ENCODE measurements around the gene URB1.
"Not testable (repeated sequence)": the region's sequence is repeated elsewhere in the genome, so short reads cannot be mapped to it uniquely, and the experiment has no call there.

Gene URB1

DNA sequence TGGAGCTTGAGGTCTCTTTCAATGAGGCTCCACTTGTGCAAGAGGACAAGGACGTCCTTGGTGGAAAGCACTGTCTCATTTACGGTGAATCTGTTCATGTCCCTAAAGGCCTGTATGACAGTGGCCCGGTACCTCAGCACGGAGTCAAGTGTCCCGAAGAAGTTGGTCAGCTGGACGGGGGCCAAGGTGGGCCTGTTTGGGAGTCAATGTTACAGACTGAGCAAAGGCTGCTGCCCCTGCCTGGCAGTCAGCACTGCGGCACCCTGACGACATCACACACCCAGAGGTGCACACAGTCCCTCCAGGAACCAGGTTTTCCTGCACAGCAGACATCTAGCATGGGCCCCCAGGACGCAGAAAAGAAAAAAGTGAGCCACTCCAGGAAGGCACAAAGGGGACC is 75.1 kb downstream of the URB1 start:
- no peak for DNase-seq

DNA sequence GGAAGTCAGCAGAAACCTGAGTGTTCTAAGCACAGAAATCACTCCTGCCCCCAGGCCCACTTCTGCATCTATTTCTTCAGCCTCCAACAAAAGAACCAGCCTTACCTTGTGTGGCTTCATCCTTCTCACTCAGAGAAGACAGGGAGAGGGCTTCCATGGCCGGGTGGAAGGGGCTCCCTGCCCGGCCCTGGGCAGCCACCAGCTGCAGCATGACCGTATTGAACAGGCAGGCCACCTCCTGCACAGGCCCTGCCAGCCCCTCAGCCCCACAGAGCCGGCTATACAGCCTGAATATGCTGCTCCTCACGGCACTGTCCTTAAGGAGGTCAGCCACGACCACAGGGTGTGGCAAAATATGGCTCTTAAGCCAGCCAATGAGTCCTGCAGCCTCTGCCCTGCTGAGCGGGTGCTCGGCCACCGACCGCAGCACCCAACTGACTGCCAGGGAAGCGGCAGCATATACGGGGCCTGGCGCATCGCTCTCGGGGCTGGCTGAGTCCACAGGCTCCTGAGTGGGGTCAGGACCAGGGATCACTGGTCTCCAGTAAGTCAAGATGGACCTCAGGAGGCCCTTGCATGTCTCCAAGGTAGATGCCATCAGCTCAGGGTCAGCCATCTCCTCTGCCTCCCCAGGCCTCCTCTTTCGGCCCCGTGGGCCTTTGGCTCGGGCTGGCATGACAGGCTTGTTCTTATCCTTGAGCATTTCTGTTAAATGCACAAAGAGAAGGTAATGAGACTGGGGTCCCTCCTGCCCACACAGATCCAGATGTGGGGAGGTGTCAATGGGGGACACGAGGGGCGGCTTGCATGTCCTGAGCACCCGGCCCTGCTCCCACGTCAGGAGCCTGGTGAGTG is 76.2 kb downstream of the URB1 start:
- DNase-seq: no peak

DNA sequence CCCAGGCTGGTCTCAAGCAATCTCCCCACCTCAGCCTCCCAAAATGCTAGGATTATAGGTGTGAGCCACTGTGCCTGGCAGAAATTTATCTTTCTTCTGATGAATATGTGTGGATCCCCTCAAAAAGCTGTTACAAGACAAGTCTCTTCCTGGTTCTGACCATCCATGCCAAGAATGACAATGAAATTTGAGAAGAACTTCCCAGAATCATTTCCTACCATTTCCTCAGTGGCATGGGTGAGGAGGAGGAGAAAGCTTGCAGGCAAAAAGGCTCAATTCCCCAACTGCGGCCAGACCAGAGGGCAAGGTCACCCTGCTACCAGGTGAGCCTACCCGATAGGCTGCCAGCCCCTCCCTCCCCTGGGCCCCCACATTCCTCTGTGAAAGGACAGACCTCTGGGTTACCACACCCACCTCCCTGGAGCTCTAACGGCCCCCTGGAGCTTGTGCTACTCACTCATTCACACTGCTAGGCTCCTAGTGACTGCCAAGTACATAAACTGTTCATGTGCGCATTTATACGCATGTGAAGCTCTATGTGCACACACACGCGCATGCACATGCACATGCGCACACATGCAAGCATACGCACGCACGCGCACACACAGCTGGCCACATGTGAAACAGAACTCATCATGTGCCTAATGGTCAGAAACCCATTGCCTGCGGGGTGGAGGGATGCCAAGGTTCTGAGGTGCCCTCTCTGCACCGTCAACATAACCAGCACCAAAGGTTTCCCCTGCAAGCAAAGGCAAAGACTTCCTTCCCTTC is 77.1 kb downstream of the URB1 start:
- DNase-seq: no peak

DNA sequence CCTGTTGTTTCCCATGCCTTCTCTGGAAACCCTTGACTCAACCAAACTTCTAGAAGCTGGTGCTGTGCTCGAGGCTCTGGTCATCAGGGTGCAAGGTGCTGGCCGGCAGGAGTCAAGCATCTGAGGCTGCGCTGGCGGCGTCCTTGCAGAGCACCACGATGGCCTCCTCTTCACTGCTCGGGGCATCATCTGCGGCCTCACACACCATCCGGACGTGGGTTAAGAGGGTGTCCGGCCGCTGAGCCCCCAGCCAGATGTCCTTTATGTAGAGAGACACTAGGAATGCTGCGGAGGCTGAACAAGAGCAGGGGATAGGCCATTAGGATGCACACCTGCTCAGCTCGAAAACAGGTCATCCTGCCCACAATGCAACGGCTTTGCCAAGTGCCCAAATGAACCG is 78.0 kb downstream of the URB1 start:
- DNase-seq: no peak

DNA sequence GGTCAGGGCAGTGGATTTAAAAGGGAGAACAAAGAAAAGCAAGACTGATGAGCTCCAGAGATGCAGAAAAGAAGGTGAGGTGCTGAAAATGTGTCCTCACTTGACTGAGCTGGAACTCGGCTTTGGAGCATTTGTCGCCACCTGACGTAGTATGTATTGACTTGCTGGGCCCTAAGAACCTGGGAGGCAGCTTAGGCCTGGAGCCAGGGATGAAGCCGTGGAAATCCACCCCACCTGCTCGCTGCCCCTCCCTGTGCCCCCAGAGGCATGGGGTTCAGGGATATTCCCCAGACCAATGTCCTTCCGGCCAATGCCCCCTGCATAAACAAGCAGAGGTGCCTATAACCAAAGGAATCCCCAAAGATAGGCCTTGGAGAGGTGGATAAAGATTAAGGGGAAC is 79.8 kb downstream of the URB1 start:
- no peak for DNase-seq

DNA sequence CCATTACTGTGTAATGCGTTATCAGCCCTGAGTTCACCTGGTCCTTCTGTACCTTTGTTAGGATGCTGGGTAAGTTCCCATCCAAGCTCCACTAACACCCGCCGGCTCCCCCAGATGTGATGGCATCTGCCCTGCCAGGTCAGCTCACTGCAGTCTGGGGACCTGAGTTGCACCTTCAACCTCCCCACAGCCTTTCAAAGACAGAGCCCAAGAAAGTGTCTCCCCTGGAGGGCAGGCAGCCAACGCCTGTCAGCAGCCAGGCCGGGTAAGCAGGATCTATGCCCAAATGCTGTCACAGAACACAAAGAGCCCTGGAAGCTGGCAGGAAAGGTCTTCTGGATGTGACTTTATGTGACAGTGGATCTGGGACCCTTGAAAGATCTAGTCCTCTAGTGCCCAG is 80.5 kb downstream of the URB1 start:
- no peak for DNase-seq

DNA sequence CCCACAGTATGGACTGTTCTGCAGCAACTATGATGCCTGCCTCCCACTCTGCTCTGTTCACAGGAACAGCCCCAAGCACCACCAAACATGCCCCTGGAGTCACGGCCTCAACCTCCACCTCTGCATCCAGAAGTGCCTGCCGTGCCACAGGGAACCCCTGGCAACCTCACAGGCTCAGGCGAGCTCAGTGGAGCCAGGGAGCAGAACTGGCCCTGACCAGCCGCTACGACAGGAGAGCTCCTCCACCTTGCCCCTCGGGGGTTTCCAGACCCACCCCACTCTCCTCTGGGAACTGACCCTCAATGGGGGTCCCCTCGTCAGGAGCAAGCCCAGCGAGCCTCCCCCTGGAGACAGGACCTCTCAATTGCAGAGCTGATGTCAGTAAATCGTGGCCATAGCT is 81.2 kb downstream of the URB1 start:
- DNase-seq: no peak

DNA sequence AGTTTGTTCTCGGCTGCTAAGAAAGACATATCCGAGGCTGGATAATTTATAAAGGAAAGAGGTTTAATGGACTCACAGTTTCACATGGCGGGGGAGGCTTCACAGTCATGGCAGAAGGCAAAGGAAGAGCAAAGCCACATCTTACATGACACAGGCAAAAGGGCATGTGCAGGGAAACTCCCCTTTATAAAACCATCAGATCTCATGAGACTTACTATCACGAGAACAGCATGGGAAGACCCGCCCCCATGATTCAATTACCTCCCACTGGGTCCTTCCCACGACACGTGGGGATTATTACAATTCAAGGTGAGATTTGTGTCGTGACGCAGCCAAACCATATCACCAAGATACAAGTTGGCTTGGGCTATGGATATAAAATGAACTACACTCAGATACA is 81.8 kb downstream of the URB1 start:
- DNase-seq: not testable (repeated sequence)

DNA sequence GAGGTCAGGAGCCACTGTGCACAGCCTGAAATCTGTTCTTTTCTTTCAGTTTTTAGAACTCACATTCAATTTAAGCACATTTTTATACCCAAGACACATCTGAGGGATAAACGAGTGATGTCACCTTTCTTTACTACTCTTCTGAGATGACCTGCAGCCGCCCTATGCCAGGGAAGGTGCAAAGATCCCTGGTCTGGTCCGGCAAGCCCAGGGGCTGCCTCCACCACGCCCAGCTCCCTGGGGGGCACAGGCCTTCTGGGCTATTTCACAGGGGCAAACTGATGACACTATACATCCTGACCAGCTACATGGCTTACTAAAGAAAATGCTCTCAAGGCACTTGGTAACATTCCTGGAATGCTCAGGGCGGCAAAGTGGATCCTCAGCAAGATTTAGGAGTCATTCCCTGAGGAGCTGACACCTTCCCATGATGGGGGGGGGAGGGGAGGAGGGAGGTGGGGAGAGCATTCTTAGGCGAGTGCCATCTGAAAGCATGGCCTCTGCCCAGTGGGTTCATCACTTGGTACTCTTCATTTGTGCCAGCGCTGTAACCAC is 82.8 kb downstream of the URB1 start:
- DNase-seq: no peak

DNA sequence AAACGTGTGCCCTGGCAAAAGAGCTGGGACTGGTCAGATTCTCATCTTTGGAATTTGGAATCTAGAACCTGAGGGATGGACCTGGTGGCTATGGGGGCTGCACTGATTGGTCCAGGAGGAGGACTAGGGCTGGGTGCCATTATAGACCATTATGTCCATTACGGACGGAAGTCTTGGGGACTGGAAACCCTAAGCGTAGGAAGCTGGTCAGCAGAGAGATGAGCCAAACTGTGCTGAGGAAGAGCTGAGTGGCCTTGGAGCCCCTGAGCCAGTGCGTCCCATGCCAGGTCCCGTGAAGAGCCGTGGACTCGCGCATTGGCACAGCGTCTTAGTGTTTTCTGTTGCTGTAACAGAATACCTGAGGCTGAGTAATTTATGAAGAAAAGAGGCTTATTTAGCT is 84.1 kb downstream of the URB1 start:
- DNase-seq: no peak

DNA sequence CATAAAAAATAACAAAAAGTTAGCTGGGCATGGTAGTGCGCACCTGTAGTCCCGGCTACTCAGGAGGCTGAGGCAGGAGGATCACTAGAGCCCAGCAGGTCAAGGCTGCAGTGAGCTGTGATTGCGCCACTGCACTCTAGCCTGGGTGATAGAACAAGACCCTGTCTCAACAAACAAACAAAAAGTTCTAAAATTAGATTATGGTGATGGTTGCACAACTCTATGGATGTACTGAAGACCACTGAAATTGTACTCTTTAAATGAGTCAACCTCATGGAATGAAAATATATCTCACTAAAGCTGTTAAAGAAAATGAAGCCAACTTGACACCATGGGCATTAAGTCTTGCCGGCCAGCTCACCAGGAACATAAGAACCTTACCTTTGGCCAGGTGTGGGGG is 85.1 kb downstream of the URB1 start:
- DNase-seq: no peak

DNA sequence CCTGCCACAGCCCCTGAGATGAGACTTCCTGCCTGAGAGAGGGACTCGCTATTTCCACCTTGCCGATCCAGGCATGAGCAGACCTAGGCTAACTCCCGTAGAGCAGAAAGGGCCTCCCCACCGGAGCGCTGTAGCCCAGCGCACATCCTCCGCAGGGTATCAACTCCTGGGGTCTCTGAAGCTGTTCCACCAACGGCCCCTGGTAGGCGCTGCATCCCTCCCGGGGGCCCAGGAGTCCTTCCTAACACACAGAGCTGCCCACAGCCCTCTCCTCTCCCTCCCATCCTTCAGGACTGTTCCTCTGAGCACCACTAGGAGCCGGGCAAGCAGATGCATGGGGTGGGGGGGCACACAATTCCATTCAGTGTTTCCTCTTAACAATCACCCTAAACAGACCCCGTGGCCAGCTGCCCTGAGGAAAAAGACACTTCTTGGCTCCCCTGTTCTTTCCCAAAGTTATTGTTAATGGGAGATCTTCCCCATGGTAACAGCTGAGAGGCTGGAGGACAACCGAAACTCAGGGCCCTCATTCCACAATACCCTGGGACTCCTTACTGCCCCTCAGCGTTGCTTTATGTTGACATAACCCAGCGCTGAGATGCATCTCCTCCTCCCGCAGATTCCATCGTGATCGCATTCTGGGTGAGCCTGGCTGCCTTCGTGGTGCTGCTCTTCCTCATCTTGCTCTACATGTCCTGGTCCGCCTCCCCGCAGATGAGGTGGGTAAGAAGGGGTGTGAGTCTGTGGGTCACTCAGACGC is 86.6 kb downstream of the URB1 start:
- DNase-seq: no peak

DNA sequence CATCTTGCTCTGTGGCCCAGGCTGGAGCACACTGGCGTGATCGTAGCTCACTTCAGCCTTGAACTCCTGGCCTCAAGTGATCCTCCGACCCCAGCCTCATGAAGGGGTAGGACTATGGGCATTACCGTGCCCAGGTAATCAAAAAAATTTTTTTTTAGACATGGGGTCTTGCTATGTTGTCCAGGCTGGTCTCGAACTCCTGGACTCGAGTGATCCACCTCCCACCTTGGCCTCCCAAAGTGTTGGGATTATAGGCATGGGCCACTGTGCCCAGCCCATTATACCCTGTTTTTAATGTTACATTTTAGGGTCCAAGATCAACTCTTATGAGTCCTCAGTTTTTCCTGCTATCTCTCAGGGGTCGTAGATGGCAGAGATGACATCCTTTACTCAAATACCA is 87.8 kb downstream of the URB1 start:
- DNase-seq: no peak

DNA sequence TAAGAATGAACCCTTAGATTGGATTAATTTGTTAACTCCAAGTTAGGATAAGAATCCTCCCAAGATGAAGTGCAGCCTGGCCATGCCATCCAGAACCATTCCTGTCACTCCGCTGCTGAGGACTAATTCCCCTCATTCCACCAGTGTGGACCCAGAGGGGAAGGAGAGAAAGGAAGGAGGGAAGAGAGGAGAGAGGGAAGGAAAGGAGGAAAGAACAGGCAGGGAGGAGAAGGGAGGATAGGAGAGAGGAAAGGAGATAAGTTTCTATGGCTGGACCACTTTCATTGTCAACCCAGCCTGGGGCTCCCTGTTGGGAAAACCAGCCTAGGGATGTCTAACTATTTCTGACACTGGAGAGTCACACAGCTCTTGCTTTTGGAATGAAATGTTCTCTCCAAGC is 89.4 kb downstream of the URB1 start:
- no peak for DNase-seq

DNA sequence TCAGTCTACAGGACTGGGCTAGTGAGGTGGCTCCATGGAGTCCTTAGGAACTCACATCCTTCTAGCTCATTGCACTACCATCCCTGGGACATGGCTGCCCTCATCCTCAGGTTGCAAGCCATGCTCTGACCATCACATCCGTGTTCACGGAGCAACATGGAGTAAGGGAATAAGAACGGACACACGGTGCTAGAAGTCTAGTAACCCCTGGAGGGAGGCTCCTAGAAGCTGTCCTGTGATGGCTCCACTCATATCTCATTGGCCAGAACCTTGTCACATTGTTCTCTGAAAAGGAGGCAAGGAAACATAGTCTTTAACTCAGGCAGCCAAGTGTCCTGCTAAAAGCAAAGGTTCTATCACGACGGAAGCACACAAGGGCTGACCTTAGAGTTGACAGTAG is 90.3 kb downstream of the URB1 start:
- DNase-seq: no peak

DNA sequence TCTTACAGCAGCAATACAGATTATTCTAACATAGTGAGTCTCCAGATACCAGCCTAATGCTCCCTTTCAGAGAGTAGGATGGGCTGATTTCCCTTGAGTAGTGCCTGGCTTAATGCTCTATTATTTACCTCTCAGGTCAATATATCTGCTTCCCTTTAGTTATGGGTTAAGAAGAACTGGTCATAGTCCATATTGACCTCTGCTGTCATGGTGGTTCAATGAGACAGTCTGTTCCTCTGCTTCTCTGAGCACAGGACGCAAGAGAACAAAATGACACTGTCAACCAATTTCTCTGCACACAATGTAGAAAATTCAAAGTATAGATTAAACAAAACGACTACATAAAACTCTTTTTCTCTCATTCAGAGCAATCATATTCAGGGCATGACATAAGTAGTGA is 91.2 kb downstream of the URB1 start:
- no peak for DNase-seq

DNA sequence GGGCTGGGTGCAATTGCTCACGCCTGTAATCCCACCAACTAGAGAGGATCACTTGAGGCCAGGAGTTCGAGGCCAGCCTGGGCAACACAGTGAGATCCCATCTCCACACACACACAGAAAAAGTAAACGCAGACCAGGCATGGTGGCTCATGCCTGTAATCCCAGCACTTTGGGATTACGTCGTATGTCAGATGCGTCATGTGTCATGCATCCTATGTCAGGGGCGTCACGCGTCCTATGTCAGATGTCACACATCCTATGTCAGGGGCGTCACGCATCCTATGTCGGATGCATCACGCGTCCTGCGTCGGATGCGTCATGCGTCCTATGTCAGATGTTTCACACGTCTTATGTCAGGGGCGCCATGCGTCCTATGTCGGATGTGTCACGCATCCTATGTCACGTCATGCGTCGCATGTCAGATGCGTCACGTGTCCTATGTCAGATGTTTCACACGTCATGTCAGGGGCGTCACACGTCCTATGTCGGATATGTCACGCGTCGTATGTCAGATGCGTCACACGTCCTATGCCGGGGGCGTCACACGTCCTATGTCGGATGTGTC is 92.6 kb downstream of the URB1 start:
- DNase-seq: no peak

DNA sequence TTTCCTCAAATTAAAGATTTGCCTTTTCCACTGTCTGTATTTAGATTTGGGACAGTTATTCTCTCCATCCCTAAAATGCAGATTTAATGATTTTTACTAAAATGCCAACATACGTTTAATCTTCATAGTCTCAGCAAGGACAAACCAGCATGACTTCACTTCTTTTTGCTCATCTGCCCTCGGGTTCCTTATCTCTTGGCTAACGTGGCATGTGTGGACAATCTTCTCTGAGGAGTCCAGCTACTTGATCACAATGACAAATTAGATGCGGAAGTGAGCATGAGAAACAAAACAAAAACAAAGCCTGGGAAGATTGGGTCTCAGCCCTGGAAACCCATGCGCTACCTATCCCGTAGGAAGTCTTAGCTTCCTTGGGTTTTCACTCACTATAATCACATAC is 93.1 kb downstream of the URB1 start:
- DNase-seq: no peak

DNA sequence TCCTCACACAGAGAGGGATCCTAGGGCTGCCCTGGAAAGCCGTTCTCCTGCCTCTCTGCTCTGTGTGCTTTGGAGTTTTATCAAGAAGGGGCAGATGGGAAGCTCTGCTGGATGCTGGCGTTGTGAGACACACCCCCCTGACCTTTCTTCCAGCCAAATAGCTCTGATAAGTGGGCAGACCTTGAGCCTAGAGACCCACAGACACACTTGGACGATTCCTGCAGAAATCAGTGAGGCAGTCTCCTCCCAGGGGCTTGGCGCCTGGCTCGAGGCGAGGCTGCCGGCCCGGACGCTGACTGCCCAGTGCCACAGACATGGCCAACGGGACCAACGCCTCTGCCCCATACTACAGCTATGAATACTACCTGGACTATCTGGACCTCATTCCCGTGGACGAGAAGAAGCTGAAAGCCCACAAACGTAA is 94.1 kb downstream of the URB1 start, which contains the start of gene MRAP:
Gene MRAP (plus strand): TSS at position 198 of the 424 bp plus-strand sequence. CDS start 117 bp downstream, at position 315.
- DNase-seq: no peak

DNA sequence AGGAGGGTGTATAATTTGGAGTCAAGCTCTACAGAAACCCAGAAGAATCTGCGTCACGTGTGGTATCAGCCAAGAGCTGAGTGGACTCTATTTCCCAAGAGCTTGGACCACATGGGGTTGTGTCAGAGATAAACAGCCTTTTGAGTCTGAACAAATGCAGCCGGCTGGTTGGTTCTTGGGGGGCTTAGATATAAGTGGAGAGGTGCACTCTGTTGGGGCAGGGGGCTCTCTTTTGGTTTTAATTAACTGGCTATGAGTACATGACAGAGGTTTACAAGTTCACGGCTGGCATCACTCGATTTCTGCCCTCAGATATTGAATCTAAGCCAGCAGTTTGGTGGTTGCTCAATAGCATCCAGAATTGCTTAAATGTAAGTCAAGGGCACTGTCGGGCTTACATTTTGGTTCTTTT is 94.7 kb downstream of the URB1 start:
- no peak for DNase-seq

DNA sequence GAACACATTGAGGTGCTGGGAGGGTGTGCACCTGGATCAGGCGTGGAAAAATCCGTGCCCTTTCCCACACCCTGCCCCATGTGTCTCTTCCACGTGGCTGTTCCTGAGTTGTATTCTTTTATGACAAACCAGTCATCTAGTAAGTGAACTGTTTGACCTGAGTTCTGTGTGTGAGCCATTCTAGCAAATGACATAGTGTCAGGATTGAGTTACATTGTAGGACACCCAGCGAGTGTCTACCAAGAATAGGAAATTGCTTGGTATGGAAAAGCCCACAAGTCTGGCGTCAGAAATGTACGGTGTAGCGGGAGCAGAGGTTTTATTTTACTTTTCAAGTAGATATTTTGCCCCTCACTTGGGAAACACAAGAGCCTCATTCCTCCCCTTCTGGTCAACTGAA is 95.4 kb downstream of the URB1 start:
- DNase-seq: no peak

DNA sequence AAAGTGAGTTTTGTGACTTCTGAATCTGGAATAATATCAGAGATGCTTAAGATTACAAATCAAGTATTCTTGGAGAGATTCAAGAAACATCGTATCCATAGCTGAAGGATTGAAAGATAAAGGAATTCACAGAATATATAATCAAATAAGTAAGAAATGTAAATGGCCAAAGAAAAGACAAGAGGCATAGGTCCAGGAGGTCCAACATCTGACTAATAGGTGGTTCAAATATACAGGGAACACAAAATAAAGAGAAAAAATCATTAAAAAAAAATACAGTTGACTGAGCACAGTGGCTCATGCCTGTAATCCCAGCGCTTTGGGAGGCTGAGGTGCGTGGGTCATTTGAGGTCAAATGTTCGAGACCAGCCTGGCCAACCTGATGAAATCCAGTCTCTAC is 107.3 kb downstream of the URB1 start:
- no peak for DNase-seq

DNA sequence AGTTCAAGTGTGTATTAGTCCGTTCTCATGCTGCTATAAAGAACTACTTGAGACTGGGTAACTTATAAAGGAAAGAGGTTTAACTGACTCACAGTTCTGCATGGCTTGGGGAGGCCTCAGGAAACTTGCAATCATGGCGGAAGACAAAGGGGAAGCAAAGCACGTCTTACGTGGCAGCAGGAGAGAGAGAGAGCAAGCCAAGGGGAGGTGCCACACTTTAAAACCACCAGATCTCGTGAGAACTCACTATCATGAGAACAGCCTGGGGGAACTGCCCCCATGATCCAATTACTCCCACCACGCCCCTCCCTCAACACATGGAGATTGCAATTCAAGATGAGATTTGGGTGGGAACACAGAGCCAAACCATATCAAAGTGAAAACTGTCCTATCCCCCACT is 109.8 kb downstream of the URB1 start:
- DNase-seq: no peak

Data from NCI-H1694 (cell line).